H1 (cell line): ENCODE data around the gene CADM1.

ENCODE experiments used
- CTCF ChIP-seq, 3 experiments: IDR thresholded peaks; 1 replicate in 2 of 3; 2 replicates in 1 of 3; pipeline versions ENCODE4 v1.5.1 to v1.6.1; 2011; ENCODE audit warnings: low read length in 3 of 3, mild to moderate bottlenecking in 3 of 3, inconsistent platforms in 2 of 3, low read depth in 1 of 3, moderate library complexity in 1 of 3; ENCODE audit not compliant: insufficient read depth in 1 of 3; ENCODE audit errors: control extremely low read depth in 1 of 3
- TF ChIP-seq, protein P1 (sequence below): IDR thresholded peaks from 2 replicates; pipeline ENCODE4 v1.6.1; 2011; ENCODE audit warnings: low read depth, mild to moderate bottlenecking, low read length; ENCODE audit not compliant: insufficient read depth

GRCh38 chr11:115463606-115464005 lies 40.6 kb downstream of the CADM1 start:
- TF ChIP-seq CTCF (IDR thresholded peaks at IDR 0.05; ENCODE audit: control extremely low read depth in 1 of 3, insufficient read depth in 1 of 3, low read depth in 1 of 3, low read length in 3 of 3) = no peak
- TF ChIP-seq, protein P1, sequence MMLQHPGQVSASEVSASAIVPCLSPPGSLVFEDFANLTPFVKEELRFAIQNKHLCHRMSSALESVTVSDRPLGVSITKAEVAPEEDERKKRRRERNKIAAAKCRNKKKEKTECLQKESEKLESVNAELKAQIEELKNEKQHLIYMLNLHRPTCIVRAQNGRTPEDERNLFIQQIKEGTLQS = no peak
